ENCODE data around the gene SPTB. TPM values are rescaled to one million over a fixed set of nuclear protein-coding genes. Genes with fewer than 3 reads are reported as not detected.

Gene SPTB
- total RNA-seq, 1 experiment from 2014 or later: 2.3 TPM

DNA sequence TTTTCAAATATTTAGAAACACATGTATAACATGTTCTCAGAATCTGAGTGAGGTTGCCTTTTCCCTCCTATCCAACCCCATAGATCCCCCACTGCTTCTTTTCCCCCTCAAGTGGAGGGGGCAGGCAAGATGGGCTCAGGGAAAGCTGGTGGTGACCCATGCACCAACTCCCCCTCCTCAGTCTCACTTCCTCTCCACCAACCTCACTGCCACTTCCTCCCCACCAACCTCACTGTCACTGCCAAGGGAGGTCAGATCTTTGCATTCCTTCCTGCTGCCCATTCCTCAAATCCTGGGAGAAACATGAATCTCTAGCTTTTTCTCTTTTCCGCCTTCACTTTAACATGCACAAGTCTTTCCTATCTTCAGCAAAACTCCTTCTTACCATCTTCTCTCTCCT lies 48.7 kb downstream of the SPTB start:
- H3K79me1 ChIP-seq (ENCODE audit: insufficient read depth, low read depth, low read length, poor library complexity, severe bottlenecking): no peaks in the 10 kb centered on the region
- H3K4me1 Mint-ChIP-seq: no peaks in the 10 kb centered on the region
- WGBS (ENCODE audit: extremely low coverage, insufficient read length, low lambda C conversion rate): no CpG with 5 or more reads among the region's 1 CpG
- H3K27me3 Mint-ChIP-seq (ENCODE audit: low read depth): peaks cover 3% of the 10 kb centered on the region; the same call in 1 of the 2 replicates
- no peaks in the 10 kb centered on the region for H4K20me1 ChIP-seq (ENCODE audit: control insufficient read depth, insufficient read depth, insufficient read length)
- no peak overlapping the region for H2BK15ac ChIP-seq (ENCODE audit: low read depth, low read length)
- H2BK20ac ChIP-seq (ENCODE audit: low read depth, low read length, poor library complexity, severe bottlenecking): no peak overlapping the region
- no peak overlapping the region for H2AFZ ChIP-seq (ENCODE audit: low read length)
- no peaks in the 10 kb centered on the region for H3K4me1 ChIP-seq (ENCODE audit: insufficient read depth, low read length)
- no peaks in the 10 kb centered on the region for H3K36me3 Mint-ChIP-seq (ENCODE audit: insufficient read depth in 1 of 3, low read depth in 3 of 3)
- no peak for DNase-seq
- H4K91ac ChIP-seq (ENCODE audit: insufficient read length, low read depth, low read length): no peak overlapping the region
- no peak overlapping the region for H2BK5ac ChIP-seq (ENCODE audit: insufficient read length, low read length)
- H3K27ac ChIP-seq (ENCODE audit: insufficient read length, low read depth, low read length): no peak overlapping the region
- H3K9me3 ChIP-seq (ENCODE audit: control insufficient read depth, low read depth, low read length): no peaks in the 10 kb centered on the region
- no peak overlapping the region for H3K4me2 ChIP-seq (ENCODE audit: insufficient read depth, insufficient read length, low read length)
- H2BK120ac ChIP-seq (ENCODE audit: low read depth, low read length, poor library complexity, severe bottlenecking): no peak overlapping the region
- H3K4me3 Mint-ChIP-seq: no peak overlapping the region
- H4K5ac ChIP-seq (ENCODE audit: insufficient read length, low read depth, low read length): no peak overlapping the region
- H4K8ac ChIP-seq (replicated peaks; ENCODE audit: insufficient read length, low read depth, low read length): no peak overlapping the region
- H3K9me3 Mint-ChIP-seq: no peaks in the 10 kb centered on the region
- no peaks in the 10 kb centered on the region for H3K79me2 ChIP-seq (ENCODE audit: insufficient read depth, low read length)
- H2BK12ac ChIP-seq (ENCODE audit: insufficient read length, low read depth, low read length): no peak overlapping the region
- H3K23me2 ChIP-seq (ENCODE audit: insufficient read length, low read depth, low read length, poor library complexity, severe bottlenecking): no peaks in the 10 kb centered on the region
- no peak overlapping the region for H2AK5ac ChIP-seq (ENCODE audit: insufficient read length, low read length)
- H3K27ac Mint-ChIP-seq: no peak overlapping the region
- no peak overlapping the region for H3K23ac ChIP-seq (ENCODE audit: insufficient read length, low read depth, low read length)
- H3K9ac ChIP-seq (ENCODE audit: extremely low read depth, insufficient read length, low read length): no peak overlapping the region
- no peak overlapping the region for H3K14ac ChIP-seq (ENCODE audit: insufficient read depth, low read length)
- H3K18ac ChIP-seq (ENCODE audit: insufficient read length, low read depth, low read length): no peak overlapping the region
- no peak overlapping the region for H3K56ac ChIP-seq (ENCODE audit: insufficient read length, low read depth, low read length)
- TF ChIP-seq, protein P1, sequence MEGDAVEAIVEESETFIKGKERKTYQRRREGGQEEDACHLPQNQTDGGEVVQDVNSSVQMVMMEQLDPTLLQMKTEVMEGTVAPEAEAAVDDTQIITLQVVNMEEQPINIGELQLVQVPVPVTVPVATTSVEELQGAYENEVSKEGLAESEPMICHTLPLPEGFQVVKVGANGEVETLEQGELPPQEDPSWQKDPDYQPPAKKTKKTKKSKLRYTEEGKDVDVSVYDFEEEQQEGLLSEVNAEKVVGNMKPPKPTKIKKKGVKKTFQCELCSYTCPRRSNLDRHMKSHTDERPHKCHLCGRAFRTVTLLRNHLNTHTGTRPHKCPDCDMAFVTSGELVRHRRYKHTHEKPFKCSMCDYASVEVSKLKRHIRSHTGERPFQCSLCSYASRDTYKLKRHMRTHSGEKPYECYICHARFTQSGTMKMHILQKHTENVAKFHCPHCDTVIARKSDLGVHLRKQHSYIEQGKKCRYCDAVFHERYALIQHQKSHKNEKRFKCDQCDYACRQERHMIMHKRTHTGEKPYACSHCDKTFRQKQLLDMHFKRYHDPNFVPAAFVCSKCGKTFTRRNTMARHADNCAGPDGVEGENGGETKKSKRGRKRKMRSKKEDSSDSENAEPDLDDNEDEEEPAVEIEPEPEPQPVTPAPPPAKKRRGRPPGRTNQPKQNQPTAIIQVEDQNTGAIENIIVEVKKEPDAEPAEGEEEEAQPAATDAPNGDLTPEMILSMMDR (conservative IDR thresholded peaks at IDR 0.05): no peak
- H3T11ph ChIP-seq (ENCODE audit: low read length): no peak overlapping the region
- no peaks in the 10 kb centered on the region for H3K27me3 ChIP-seq (ENCODE audit: insufficient read depth, low read length)
- no peak overlapping the region for H3K4ac ChIP-seq (ENCODE audit: low read depth, low read length)
